Measurements from ENCODE around the gene ADPRHL1.

- TF ChIP-seq POLR2AphosphoS5 (IDR thresholded peaks at IDR 0.05; ENCODE audit: low read depth, low read length) (no peak), POLR2A (IDR thresholded peaks at IDR 0.05; ENCODE audit: low read depth, low read length) (no peak), TAF1 (IDR thresholded peaks at IDR 0.05; ENCODE audit: low read depth, low read length) (no peak), POU2F2 (IDR thresholded peaks at IDR 0.05; ENCODE audit: low read depth, low read length) (no peak)
Observed at GRCh38 chr13:113367020-113367560, 86.2 kb downstream of the ADPRHL1 start.
